GM18907 (cell line): ENCODE measurements around the gene C1orf53.

ENCODE experiments used
- ATAC-seq: cut with Tn5 transposase; IDR thresholded peaks from one replicate; pipeline ENCODE4 v1.9.1; 2021; ENCODE audit warnings: mild to moderate bottlenecking, moderate library complexity; ENCODE audit not compliant: unreplicated experiment

The C1orf53 gene

DNA sequence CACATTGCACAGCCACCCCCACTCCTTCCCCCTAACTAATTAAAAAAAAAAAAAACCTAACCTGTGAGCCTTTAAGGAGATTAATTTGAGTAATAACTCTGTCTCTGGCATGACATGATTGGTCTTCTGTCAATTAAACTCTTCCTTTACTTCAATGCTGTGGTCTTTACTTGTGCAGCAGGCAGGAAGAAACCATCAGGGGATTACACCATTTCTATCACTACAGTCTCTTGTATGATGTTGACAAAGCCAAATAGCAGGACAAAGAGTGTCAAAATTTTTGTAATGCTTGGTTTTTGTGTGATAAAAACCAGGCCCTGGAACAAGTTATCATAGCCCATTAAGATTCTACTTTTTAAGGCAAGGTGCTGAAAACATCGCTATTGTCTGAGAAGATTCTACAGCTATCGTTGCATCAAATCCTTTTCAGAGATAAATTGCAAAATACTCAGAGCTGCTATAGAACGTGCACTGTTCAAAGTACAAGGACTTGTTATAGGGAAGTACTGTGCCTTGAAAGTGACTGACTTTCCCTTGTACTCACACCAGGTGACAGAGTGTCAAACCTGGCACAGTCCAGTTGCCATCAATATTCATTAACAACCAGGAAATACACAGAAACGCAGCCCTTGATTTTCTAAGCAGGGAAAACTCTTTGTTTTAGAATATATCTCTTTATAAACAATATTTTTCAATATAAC lies 52.4 kb downstream of the C1orf53 start:
- no peak for ATAC-seq

DNA sequence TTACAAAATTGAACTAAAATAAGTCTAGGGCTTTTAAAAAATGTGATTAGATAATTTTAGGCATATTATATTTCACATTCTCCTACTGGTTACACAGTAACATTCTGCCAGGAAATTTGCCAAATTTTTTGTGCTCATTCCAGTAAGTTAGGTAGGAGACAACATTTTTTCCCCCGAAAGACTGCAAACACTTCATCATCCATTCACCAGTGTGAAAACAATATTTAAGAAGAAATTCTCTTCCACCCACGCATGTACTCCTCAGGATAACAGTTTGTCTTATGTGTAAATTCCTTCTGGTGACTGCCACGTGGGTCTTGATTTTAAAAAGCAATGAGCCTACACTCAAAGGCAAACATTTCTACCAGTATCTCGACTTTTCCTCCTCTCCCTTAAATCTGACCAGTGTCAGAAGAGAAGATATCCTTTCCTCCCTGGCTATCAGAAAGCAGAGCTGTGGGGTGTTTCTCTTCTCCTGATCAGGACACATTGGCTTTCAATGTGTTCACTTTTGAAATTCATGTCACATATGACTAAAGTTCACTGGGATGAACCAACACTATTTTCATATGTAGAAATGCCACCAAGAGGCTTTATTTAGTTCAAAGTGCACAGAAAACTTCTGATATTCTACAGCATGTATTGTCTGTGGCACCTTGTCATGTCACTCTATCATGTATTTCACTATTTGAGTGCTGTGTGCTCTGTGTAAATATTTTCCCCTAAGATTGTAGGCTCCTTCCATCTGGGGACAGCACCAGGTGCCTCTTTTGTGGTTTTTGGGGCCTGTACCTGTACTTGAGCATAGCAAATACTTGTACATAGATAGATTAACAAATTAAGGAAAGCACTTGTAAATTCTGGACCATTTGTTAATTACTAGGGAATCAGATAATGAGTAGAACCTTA lies 53.3 kb downstream of the C1orf53 start:
- no peak for ATAC-seq
